IMR-90 (cell line): Measurements from ENCODE around the gene LYZL6.

Source experiments
- BHLHE40 ChIP-seq: fragments of 150-350 bp; IDR thresholded peaks from 2 replicates; pipeline ENCODE4 v1.6.1; 2016; ENCODE audit warnings: mild to moderate bottlenecking, low read depth, low read length
- RFX5 ChIP-seq: IDR thresholded peaks from 2 replicates; pipeline ENCODE4 v1.8.0; 2012; ENCODE audit warnings: low read depth, mild to moderate bottlenecking, low read length, moderate library complexity
- SMC3 ChIP-seq: fragments of 150-350 bp; IDR thresholded peaks from 2 replicates; pipeline ENCODE4 v1.6.1; 2016; ENCODE audit warnings: low read depth, mild to moderate bottlenecking, antibody characterized with exemption, low read length, moderate library complexity
- USF2 ChIP-seq: fragments of 150-350 bp; IDR thresholded peaks from 2 replicates; pipeline ENCODE4 v1.6.1; 2017; ENCODE audit warnings: mild to moderate bottlenecking, antibody characterized with exemption, low read length, low read depth
- TF ChIP-seq, protein P1 (sequence below): conservative IDR thresholded peaks from 2 replicates; pipeline ENCODE4 v1.5.1; 2012; ENCODE audit warnings: mild to moderate bottlenecking, low read depth, low read length, improper control_type of control experiment

- TF ChIP-seq USF2 (no peak), SMC3 (no peak), RFX5 (no peak), BHLHE40 (no peak)
- TF ChIP-seq, protein P1, sequence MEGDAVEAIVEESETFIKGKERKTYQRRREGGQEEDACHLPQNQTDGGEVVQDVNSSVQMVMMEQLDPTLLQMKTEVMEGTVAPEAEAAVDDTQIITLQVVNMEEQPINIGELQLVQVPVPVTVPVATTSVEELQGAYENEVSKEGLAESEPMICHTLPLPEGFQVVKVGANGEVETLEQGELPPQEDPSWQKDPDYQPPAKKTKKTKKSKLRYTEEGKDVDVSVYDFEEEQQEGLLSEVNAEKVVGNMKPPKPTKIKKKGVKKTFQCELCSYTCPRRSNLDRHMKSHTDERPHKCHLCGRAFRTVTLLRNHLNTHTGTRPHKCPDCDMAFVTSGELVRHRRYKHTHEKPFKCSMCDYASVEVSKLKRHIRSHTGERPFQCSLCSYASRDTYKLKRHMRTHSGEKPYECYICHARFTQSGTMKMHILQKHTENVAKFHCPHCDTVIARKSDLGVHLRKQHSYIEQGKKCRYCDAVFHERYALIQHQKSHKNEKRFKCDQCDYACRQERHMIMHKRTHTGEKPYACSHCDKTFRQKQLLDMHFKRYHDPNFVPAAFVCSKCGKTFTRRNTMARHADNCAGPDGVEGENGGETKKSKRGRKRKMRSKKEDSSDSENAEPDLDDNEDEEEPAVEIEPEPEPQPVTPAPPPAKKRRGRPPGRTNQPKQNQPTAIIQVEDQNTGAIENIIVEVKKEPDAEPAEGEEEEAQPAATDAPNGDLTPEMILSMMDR, result no peak
These were observed 19.9 kb downstream of the LYZL6 start for GRCh38 chr17:35923609-35924114.
